ENCODE results near the gene CFAP210.

Gene CFAP210

DNA sequence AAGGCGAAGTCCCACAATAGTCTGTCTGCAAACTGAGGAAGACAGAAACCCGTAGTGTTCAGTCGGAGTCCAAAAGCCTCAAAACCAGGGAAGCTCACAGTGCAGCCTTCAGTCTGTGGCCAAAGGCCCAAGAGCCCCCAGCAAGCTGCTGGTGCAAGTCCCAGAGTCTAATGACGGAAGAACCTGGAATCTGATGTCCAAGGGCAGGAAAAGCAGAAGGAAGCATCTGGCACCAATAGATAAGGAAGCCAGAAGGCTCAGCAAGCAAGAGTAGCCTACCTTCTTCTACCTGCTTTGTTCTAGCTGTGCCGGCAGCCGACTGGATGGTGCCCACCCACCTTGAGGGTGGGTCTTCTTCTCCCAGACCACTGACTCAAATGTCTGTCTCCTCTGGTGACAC is 21.8 kb downstream of the CFAP210 start:
- DNase-seq (ENCODE audit: low read depth) = peak; percentile 68

GRCh38 chr2:169670937-169671336 is 23.3 kb downstream of the CFAP210 start:
- no peak for DNase-seq (ENCODE audit: low read depth)

- no peak for DNase-seq (ENCODE audit: low read depth)
These were observed 24.0 kb downstream of the CFAP210 start for GRCh38 chr2:169670215-169670651.

GRCh38 chr2:169667583-169667982 is 26.6 kb downstream of the CFAP210 start:
- DNase-seq (ENCODE audit: low read depth) = no peak

DNA sequence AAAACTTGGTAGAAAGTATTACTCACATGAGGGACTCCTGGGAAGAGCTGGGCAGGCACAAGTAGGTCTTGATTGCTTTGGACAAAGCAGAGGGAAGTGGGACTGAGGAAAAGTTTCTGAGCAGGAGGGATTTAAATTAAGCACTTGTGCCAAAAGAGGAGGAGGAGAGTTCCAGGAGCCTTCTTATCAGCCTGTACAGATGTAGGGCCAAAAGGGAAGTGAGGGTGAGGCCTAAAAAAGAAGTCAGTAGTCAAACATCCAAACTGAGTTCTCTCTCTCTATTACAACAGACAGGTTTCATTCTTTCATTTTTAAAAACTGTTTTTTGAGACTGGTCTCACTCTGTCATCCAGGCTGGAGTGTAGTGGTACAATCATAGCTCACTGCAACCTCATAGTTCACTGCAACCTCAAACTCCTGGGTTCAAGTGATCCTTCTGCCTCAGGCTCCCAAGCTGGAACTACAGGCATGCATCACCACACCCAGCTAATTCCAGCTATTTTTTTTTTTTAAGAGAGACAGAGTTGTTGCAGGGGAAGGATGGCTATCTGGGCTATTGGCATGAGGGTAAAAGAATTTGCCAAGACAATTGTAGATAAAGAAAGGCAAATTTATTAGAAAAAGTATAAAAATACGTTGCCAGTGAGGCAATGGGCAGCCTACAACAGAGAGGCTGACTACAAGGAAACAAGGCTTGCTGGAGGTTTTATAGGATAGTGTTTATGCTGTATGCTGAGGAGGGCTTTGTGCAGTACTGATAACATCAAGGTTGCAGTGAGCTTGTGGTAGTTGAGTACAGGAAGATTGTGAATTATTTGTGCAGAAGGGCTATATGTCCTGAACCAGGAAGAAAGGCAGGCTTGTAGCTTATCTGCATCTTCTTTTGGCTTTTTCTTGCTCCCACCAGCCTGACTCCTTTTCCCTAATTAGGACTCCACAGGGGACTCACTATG is 29.0 kb downstream of the CFAP210 start:
- DNase-seq (ENCODE audit: low read depth) = peak; percentile 84

DNA sequence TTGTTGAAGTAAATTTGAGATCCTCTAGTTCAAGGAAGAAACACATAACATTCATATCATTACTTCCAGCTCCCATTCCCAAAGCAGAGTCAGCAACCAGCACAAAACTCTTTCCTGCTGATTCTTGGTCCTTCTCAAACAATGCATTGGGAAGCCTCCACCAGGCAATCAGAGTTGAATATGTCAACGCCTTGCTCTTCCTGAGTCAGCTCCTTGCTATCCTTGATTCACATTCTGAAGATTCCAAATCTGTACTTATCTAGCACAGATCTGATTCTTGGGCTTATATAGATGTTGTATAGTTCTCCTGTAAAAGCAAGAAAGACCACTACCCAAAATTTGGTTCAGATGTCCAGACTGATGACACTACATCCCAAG is 29.6 kb downstream of the CFAP210 start:
- no peak for DNase-seq (ENCODE audit: low read depth)

- DNase-seq (ENCODE audit: low read depth) = no peak
These were observed 31.0 kb downstream of the CFAP210 start for GRCh38 chr2:169663247-169663646.

DNA sequence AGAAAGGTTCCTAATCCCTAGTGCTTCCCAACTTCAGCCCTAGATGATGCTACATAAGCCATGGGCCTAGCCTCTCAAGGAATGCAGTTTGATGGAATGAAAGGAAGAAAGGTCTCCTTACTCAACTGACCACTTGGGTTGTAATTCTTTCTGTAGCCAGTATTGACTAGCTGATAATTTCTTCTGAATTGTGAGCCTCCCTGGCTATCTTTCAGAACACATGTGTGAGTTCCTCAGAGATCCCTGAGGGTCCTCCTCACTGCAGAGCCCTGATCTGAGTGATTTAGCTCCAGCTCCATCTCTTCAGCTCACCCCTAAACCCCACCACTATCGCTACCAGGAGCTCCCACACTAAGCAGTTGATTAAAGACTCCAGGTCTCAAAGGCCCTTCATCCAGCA is 31.5 kb downstream of the CFAP210 start:
- peak; percentile 77 for DNase-seq (ENCODE audit: low read depth)

- no peak for DNase-seq (ENCODE audit: low read depth)
These were observed 32.9 kb downstream of the CFAP210 start for GRCh38 chr2:169661265-169661664.

DNA sequence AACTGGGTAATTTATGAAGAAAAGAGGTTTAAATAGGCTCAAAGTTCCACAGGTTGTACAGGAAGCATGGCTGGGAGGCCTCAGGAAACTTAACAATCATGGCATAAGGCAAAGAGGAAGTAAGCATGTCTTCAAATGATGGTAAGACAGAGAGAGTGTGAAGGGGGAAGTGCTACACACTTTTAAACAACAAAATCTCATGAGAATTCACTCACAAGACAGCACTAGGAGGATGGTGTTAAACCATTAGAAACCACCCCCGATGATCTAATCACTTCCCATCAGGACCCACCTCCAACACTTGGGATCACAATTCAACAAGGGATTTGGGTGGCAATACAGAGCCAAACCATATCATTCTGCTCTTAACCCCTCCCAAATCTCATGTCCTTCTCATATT is 34.9 kb downstream of the CFAP210 start:
- DNase-seq (ENCODE audit: low read depth) = no peak

DNA sequence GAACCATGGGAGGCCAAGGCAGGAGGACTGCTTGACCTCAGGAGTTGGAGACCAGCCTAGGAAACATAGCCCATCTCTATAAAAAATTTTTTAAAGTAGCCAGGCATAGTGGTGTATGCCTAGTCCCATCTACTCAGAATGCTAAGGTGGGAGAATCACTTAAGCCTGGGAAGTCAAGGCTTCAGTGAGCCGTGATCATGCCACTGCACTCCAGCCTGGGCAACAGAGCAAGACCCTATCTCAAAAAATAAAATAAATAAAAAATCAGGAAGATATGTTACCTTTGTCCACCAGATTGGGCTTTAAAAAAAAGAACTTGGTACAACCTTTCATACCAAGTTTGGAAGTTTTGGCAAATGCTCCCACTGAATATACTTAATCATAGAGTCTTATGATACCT is 35.3 kb downstream of the CFAP210 start:
- no peak for DNase-seq (ENCODE audit: low read depth)

DNA sequence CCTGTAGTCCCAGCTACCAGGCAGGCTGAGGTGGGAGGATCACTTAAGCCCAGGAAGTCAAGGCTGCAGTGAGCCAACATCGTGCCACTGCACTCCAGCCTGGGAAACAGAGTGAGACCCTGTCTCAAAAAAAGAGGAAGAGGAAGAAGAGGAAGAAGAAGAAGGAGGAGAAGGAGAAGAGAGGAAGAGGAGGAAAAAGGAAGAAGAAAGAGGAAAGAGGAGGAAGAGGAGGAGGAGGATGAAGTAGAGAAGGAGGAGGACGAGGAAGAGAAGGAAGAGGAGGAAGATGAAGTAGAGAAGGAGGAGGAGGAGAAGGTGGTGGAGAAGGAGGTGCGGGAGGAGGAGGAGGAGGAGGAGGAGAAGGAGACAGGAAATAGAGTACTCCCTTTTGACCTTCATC is 38.0 kb downstream of the CFAP210 start:
- DNase-seq (ENCODE audit: low read depth) = no peak

DNA sequence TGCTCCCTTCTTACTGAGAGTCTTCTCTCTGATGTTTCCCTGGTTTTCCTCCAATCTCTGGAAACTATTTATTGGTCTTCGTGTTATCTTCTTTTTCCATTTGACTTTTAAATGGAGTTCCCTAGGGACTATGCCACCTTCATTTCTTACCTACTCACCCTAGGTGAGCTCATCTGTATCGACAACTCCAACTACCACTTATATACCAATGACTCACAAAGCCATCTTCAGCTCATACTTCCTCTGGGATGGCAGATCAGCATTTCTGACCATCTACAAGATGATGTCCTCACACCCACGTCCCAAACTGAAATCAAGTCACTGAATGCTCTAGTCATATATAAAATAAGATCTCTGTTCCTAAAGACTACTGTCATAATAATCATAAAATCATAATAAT is 40.6 kb downstream of the CFAP210 start:
- no peak for DNase-seq (ENCODE audit: low read depth)

GRCh38 chr2:169649278-169649677 is 44.9 kb downstream of the CFAP210 start:
- DNase-seq (ENCODE audit: low read depth) = no peak

GRCh38 chr2:169647496-169647895 is 46.7 kb downstream of the CFAP210 start:
- DNase-seq (ENCODE audit: low read depth) = no peak

DNA sequence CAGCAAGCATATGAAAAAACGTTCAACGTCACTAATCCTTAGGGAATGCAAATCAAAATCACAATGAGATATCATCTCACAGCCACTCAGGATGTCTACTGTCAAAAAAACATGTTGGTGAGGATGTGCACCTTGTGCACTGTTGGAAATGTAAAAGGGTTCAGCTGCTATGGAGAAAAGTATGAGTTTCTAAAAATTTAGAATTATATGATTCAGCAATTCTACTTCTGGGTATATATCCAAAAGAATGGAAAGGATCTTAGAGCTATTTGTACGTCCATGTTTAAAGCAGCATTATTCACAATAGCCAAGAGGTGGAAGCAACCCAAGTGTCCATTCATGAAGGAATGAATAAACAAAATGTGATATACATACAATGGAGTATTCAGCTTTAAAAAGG is 50.0 kb downstream of the CFAP210 start:
- DNase-seq (ENCODE audit: low read depth) = no peak

DNA sequence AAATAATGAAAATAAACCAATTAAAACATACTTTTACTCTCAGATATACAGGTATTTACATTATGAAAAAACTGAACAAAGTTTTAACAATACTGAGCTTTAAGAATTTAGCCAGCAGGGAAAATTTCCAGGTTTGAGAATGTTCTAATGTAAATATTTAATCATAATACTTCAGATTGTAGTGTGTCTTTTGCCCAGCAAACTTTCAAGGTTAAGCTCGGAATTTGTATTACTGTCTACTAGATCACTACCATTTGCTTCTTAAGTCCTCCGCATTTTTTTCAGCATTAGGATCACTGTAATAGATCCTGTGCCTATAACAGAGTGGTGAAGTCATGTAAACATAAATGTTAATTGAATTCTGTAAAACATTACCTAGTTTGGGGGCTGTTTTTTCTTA is 52.7 kb downstream of the CFAP210 start:
- DNase-seq (ENCODE audit: low read depth) = no peak

DNA sequence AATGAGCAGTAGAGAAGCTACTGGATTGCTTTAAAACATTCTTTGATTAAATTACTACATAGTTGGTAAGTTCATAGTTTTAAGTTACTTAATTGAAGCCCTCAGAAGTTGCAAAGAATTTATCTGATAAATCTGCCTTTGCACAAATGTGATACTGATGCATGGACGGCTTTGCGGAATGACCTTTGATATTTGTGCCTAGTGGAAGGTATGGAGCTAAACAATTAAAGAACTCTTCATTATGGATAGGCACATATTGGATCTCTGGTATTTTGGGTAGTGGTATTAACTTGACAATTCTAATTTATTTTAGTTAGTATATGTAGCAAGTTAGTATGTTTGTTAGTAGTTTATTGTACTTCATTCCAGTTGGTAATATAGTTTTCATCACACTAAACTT is 54.1 kb downstream of the CFAP210 start:
- no peak for DNase-seq (ENCODE audit: low read depth)

- DNase-seq (ENCODE audit: low read depth) = no peak
These were observed 56.6 kb downstream of the CFAP210 start for GRCh38 chr2:169637620-169638019.

DNA sequence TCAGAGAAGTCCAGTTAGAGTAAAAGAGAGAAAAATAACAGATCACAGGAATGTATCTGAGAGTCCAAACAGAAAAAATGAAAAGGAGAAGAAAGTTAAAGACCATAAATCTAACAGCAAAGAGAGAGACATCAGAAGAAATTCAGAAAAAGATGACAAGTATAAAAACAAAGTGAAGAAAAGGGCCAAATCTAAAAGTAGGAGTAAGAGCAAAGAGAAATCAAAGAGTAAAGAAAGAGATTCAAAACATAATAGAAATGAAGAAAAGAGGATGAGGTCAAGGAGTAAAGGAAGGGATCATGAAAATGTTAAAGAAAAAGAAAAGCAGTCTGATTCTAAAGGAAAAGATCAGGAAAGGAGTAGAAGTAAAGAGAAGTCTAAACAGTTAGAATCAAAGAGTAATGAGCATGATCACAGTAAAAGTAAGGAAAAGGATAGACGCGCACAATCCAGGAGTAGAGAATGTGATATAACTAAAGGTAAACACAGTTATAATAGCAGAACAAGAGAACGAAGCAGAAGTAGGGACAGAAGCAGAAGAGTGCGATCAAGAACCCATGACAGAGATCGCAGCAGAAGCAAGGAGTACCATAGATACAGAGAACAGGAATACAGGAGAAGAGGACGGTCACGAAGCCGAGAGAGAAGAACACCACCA is 57.6 kb downstream of the CFAP210 start:
- DNase-seq (ENCODE audit: low read depth) = no peak

DNA sequence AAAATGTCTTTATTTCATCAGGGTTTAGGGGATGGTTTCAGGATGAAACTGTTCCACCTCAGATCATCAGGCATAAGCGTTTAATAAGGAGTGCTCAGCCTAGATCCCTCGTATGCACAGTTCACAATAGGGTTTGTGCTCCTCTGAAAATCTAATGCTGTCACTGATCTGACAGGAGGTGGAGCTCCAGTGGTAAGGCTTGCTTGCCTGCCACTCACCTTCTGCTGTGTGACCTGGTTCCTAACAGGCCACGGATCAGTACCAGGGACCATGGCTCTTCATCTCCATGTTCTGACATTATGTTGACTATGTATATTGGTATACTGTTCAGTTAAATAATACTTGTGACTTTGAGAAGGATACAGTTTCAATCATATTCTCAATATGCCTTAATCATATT is 68.4 kb downstream of the CFAP210 start:
- DNase-seq (ENCODE audit: low read depth) = no peak

DNA sequence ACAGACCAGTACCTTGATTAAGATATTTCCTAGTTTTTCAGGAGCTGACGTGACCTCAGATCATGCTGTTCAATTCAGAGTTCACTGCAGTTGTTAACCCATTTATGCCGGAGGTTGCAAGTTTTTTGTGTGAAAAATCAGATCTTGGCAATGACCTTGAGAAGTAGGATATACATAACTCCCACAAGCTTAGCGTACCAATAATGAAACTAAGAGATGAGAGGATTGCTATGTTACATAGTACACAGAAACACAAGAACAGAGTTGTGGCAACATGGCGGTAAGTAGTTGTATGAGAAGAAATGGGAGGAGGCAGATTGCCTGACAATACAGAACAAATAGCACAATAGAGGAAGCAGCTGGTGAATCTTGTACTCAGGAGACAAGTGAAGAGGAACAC is 71.0 kb downstream of the CFAP210 start:
- no peak for DNase-seq (ENCODE audit: low read depth)

- DNase-seq (ENCODE audit: low read depth) = no peak
These were observed 73.7 kb downstream of the CFAP210 start for GRCh38 chr2:169620509-169620908.

DNA sequence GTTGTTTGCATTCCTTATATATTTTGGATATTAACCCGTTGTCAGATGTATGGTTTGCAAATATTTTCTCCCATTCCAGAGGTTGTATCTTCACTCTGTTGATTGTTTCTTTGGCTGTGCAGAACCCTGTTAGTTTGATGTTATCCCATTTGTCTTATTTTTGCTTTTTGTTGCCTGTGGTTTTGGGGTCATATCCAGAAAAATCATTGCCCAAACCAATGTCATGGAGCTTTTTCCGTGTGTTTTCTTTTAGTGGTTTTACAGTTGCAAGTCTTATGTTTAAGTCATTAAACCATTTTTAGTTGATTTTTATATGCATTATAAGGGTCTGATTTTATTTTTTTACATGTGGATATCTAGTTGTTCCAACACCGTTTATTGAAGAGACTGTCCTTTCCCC is 74.3 kb downstream of the CFAP210 start:
- no peak for DNase-seq (ENCODE audit: low read depth)

Data from CMK (cell line).